GM18867 (cell line): ENCODE measurements around the gene MEX3C.

Experiments used
- ATAC-seq: cut with Tn5 transposase; IDR thresholded peaks from one replicate; pipeline ENCODE4 v1.9.1; 2021; ENCODE audit warnings: mild to moderate bottlenecking, moderate library complexity; ENCODE audit not compliant: unreplicated experiment

MEX3C gene

GRCh38 chr18:51197661-51198424 lies at the start of gene MEX3C:
Gene MEX3C (minus strand): TSS chr18:51197681. CDS start chr18:51197320, 361 bp downstream.
- peak; percentile 73 for ATAC-seq

GRCh38 chr18:51241226-51241625 lies 43.7 kb upstream of the MEX3C start:
- no peak for ATAC-seq

GRCh38 chr18:51236225-51236624 lies 38.7 kb upstream of the MEX3C start:
- ATAC-seq = no peak

GRCh38 chr18:51235009-51235789 lies 37.7 kb upstream of the MEX3C start:
- ATAC-seq = peak; percentile 80

GRCh38 chr18:51234117-51235008 lies 36.9 kb upstream of the MEX3C start:
- no peak for ATAC-seq

GRCh38 chr18:51229328-51229727 lies 31.8 kb upstream of the MEX3C start:
- ATAC-seq = no peak

GRCh38 chr18:51227660-51228059 lies 30.2 kb upstream of the MEX3C start:
- no peak for ATAC-seq

- no peak for ATAC-seq
These were observed 29.3 kb upstream of the MEX3C start for GRCh38 chr18:51226587-51227350.

- no peak for ATAC-seq
These were observed 28.6 kb upstream of the MEX3C start for GRCh38 chr18:51226068-51226467.

GRCh38 chr18:51212606-51213005 lies 15.1 kb upstream of the MEX3C start:
- ATAC-seq = no peak

- ATAC-seq = peak; percentile 94
These were observed 14.1 kb upstream of the MEX3C start for GRCh38 chr18:51211552-51211951.

- peak; percentile 61 for ATAC-seq
These were observed 445 bp downstream of the MEX3C start for GRCh38 chr18:51196811-51197660.

- ATAC-seq = peak; percentile 2
These were observed 1.2 kb downstream of the MEX3C start for GRCh38 chr18:51196118-51196810.

- no peak for ATAC-seq
These were observed 1.9 kb downstream of the MEX3C start for GRCh38 chr18:51195451-51196117.

- no peak for ATAC-seq
These were observed 2.4 kb downstream of the MEX3C start for GRCh38 chr18:51195086-51195450.

- ATAC-seq = no peak
These were observed 2.9 kb downstream of the MEX3C start for GRCh38 chr18:51194604-51195003.

GRCh38 chr18:51193621-51194287 lies 3.7 kb downstream of the MEX3C start:
- no peak for ATAC-seq

GRCh38 chr18:51192696-51193095 lies 4.8 kb downstream of the MEX3C start:
- no peak for ATAC-seq
